IMR-90 (cell line): ENCODE measurements around the gene CDON. TPM values are rescaled to one million over a fixed set of nuclear protein-coding genes. Genes with fewer than 3 reads are reported as not detected.

Experiments used
- ATAC-seq: fragments of 200-7000 bp; cut with Tn5 transposase; 2 replicates; pipeline ENCODE4 v1.9.1; 2020; ENCODE audit warnings: low read depth, mild to moderate bottlenecking, moderate library complexity
- BruUV-seq: library from RNA; stranded (reverse); fragments of 400-500 nt; replicated peaks from 2 replicates; lab custom pipeline; 2021; lab: Mats Ljungman, UMichigan
- CTCF ChIA-PET: fragments of 300-600 bp; formaldehyde crosslinking; extraction: SDS; loops from one replicate; lab custom pipeline; 2021; ENCODE audit warnings: antibody characterized with exemption; lab: Yijun Ruan, JAX
- POLR2A ChIA-PET: fragments of 300-600 bp; sonication (Branson Sonifier 250); formaldehyde crosslinking; loops from one replicate; lab custom pipeline; 2022; ENCODE audit warnings: antibody characterized with exemption; ENCODE audit not compliant: unreplicated experiment; lab: Charles Lee
- DNase-seq: peaks from one replicate; pipeline ENCODE4 v3.0.0; 2013
- H2AFZ ChIP-seq: replicated peaks from 2 replicates; pipeline ENCODE3; 2013; ENCODE audit warnings: low read length, mild to moderate bottlenecking; ENCODE audit not compliant: poor library complexity
- H2AK5ac ChIP-seq: 2 replicates; pipeline ENCODE4 v1.6.1; 2013; ENCODE audit warnings: low read depth, low read length, inconsistent platforms
- H2AK9ac ChIP-seq: replicated peaks from 2 replicates; pipeline ENCODE3; 2013; ENCODE audit warnings: mild to moderate bottlenecking, low read depth, low read length, moderate library complexity; ENCODE audit not compliant: poor library complexity
- H2BK120ac ChIP-seq: 2 replicates; pipeline ENCODE4 v1.6.1; 2013; ENCODE audit warnings: low read depth, low read length, inconsistent platforms
- H2BK15ac ChIP-seq: 3 replicates; pipeline ENCODE4 v1.6.1; 2013; ENCODE audit warnings: low read depth, low read length, inconsistent platforms
- H2BK20ac ChIP-seq: 2 replicates; pipeline ENCODE4 v1.6.1; 2013; ENCODE audit warnings: low read depth, mild to moderate bottlenecking, inconsistent platforms, low read length, moderate library complexity
- H2BK5ac ChIP-seq: 2 replicates; pipeline ENCODE4 v1.6.1; 2013; ENCODE audit warnings: mild to moderate bottlenecking, low read depth, low read length, inconsistent platforms; ENCODE audit not compliant: poor library complexity, severe bottlenecking
- H3K14ac ChIP-seq: replicated peaks from 2 replicates; pipeline ENCODE4 v1.6.1; 2013; ENCODE audit warnings: low read depth, low read length, inconsistent platforms
- H3K18ac ChIP-seq: 2 replicates; pipeline ENCODE4 v1.6.1; 2013; ENCODE audit warnings: low read depth, low read length, control low read depth
- H3K23ac ChIP-seq: 2 replicates; pipeline ENCODE4 v1.6.1; 2013; ENCODE audit warnings: low read depth, low read length, inconsistent platforms
- H3K27ac ChIP-seq: 2 replicates; pipeline ENCODE4 v1.5.1; 2013; ENCODE audit warnings: mild to moderate bottlenecking, control low read depth, low read length; ENCODE audit not compliant: insufficient read depth
- H3K27me3 ChIP-seq: 2 replicates; pipeline ENCODE4 v1.6.1; 2013; ENCODE audit warnings: low read length; ENCODE audit not compliant: control insufficient read depth, insufficient read depth
- H3K36me3 ChIP-seq: 2 replicates; pipeline ENCODE4 v1.6.1; 2013; ENCODE audit warnings: low read length, mixed read lengths; ENCODE audit not compliant: control insufficient read depth, insufficient read depth
- H3K4ac ChIP-seq: 2 replicates; pipeline ENCODE4 v1.6.1; 2013; ENCODE audit warnings: low read depth, low read length, inconsistent platforms
- H3K4me1 ChIP-seq: 2 replicates; pipeline ENCODE4 v1.6.1; 2013; ENCODE audit warnings: low read length, mixed read lengths; ENCODE audit not compliant: control insufficient read depth, insufficient read depth
- H3K4me2 ChIP-seq: 2 replicates; pipeline ENCODE4 v1.6.1; 2013; ENCODE audit warnings: low read depth, mild to moderate bottlenecking, control low read depth, low read length, moderate library complexity
- H3K4me3 ChIP-seq: 2 replicates; pipeline ENCODE4 v1.5.1; 2013; ENCODE audit warnings: low read depth, mild to moderate bottlenecking, control low read depth, low read length, moderate library complexity; ENCODE audit not compliant: insufficient read depth
- H3K56ac ChIP-seq: 2 replicates; pipeline ENCODE4 v1.6.1; 2013; ENCODE audit warnings: low read length, inconsistent platforms; ENCODE audit not compliant: insufficient read depth; ENCODE audit errors: extremely low read depth
- H3K79me1 ChIP-seq, 2 experiments: 2 replicates each; pipeline ENCODE4 v1.6.1; 2013; ENCODE audit warnings: low read length in 2 of 2, inconsistent platforms in 1 of 2, low read depth in 1 of 2
- H3K9ac ChIP-seq: 2 replicates; pipeline ENCODE4 v1.6.1; 2013; ENCODE audit warnings: low read depth, low read length, control low read depth
- H3K9me1 ChIP-seq: 2 replicates; pipeline ENCODE4 v1.6.1; 2013; ENCODE audit warnings: low read length, inconsistent platforms; ENCODE audit not compliant: insufficient read depth
- H3K9me3 ChIP-seq: 2 replicates; pipeline ENCODE4 v1.6.1; 2013; ENCODE audit warnings: low read length; ENCODE audit not compliant: control insufficient read depth, insufficient read depth
- H4K20me1 ChIP-seq: 2 replicates; pipeline ENCODE4 v1.6.1; 2013; ENCODE audit warnings: low read length, inconsistent platforms; ENCODE audit not compliant: insufficient read depth
- H4K5ac ChIP-seq: 2 replicates; pipeline ENCODE4 v1.6.1; 2013; ENCODE audit warnings: mild to moderate bottlenecking, low read depth, low read length, control low read depth
- H4K8ac ChIP-seq, 2 experiments: 2 replicates each; pipeline ENCODE4 v1.6.1; 2013; ENCODE audit warnings: low read depth in 2 of 2, low read length in 2 of 2, control low read depth in 1 of 2, inconsistent platforms in 1 of 2
- H4K91ac ChIP-seq: 2 replicates; pipeline ENCODE4 v1.6.1; 2013; ENCODE audit warnings: low read depth, low read length, inconsistent platforms; ENCODE audit not compliant: insufficient read depth
- BHLHE40 ChIP-seq: fragments of 150-350 bp; IDR thresholded peaks from 2 replicates; pipeline ENCODE4 v1.6.1; 2016; ENCODE audit warnings: mild to moderate bottlenecking, low read depth, low read length
- CEBPB ChIP-seq: IDR thresholded peaks from 2 replicates; pipeline ENCODE4 v1.6.1; 2012; ENCODE audit warnings: low read depth, low read length, improper control_type of control experiment
- CHD1 ChIP-seq: IDR thresholded peaks from 2 replicates; pipeline ENCODE4 v1.6.1; 2012; ENCODE audit warnings: low read depth, low read length, improper control_type of control experiment
- MAFK ChIP-seq: IDR thresholded peaks from 2 replicates; pipeline ENCODE4 v1.6.1; 2012; ENCODE audit warnings: low read depth, low read length, improper control_type of control experiment
- MAZ ChIP-seq: IDR thresholded peaks from 2 replicates; pipeline ENCODE4 v1.6.1; 2012; ENCODE audit warnings: low read depth, mild to moderate bottlenecking, low read length, improper control_type of control experiment, moderate library complexity, borderline replicate concordance
- NFE2L2 ChIP-seq: fragments of 150-350 bp; IDR thresholded peaks from 2 replicates; pipeline ENCODE4 v1.6.1; 2016; ENCODE audit warnings: low read depth, mild to moderate bottlenecking, low read length
- POLR2A ChIP-seq: IDR thresholded peaks from 2 replicates; pipeline ENCODE4 v1.6.1; 2012; ENCODE audit warnings: mild to moderate bottlenecking, low read depth, low read length
- RAD21 ChIP-seq: IDR thresholded peaks from 2 replicates; pipeline ENCODE4 v1.6.1; 2012; ENCODE audit warnings: low read length, improper control_type of control experiment
- RCOR1 ChIP-seq: IDR thresholded peaks from 2 replicates; pipeline ENCODE4 v1.6.1; 2012; ENCODE audit warnings: mild to moderate bottlenecking, low read length, improper control_type of control experiment; ENCODE audit not compliant: insufficient replicate concordance
- SMC3 ChIP-seq: fragments of 150-350 bp; IDR thresholded peaks from 2 replicates; pipeline ENCODE4 v1.6.1; 2016; ENCODE audit warnings: low read depth, mild to moderate bottlenecking, antibody characterized with exemption, low read length, moderate library complexity
- whole genome bisulfite sequencing, 2 experiments: methylation state at CpG; one replicate each; pipeline versions ENCODE4 v1.1.5 to v1.1.7; 2013; ENCODE audit warnings: missing lambda C conversion rate in 2 of 2; ENCODE audit not compliant: insufficient read length in 1 of 2; ENCODE audit errors: extremely low coverage in 2 of 2; 5-methylcytosine and 5-hydroxymethylcytosine counted together
- dilution Hi-C: fragments of 300-500 bp; cut with HindIII; formaldehyde crosslinking; loops from one replicate; pipeline ENCODE4 v1.14.3; 2018; ENCODE audit warnings: low sequenced_read_pairs; ENCODE audit not compliant: unreplicated experiment
- in situ Hi-C: fragments of 300-500 bp; cut with MboI; formaldehyde crosslinking; loops from 3 replicates; pipeline ENCODE4 v1.14.3; 2019; ENCODE audit warnings: low sequenced_read_pairs, inconsistent platforms, mixed read lengths
- intact Hi-C: fragments of 100-400 bp; cut with micrococcal nuclease; formaldehyde crosslinking; loops from 2 replicates; pipeline ENCODE4 v1.10.0; 2022
- polyA plus RNA-seq, 3 experiments: library from polyadenylated mRNA; depleted of rRNA; stranded (reverse); fragments of >200 nt; gene quantifications; 2 replicates each; pipeline ENCODE4 v1.2.3, GENCODE V29; 2012; ENCODE audit warnings: low replicate concordance in 1 of 3
- total RNA-seq: library from RNA; depleted of rRNA; stranded (reverse); fragments of >200 nt; gene quantifications from 2 replicates; pipeline ENCODE4 v1.2.3, GENCODE V29; 2012
- TF ChIP-seq, protein P1 (sequence below): fragments of 150-350 bp; IDR thresholded peaks from 2 replicates; pipeline ENCODE4 v1.6.1; 2016; ENCODE audit warnings: low read depth, mild to moderate bottlenecking, low read length, moderate library complexity, borderline replicate concordance
- TF ChIP-seq, protein P2 (sequence below): fragments of 150-350 bp; IDR thresholded peaks from 2 replicates; pipeline ENCODE4 v1.6.1; 2017; ENCODE audit warnings: mild to moderate bottlenecking, antibody characterized with exemption, low read length, low read depth

CDON gene
- total and polyA plus RNA-seq, 2 of the 4 experiments (the other 2 are of a cell fraction): 1.2 to 3.8 TPM

DNA sequence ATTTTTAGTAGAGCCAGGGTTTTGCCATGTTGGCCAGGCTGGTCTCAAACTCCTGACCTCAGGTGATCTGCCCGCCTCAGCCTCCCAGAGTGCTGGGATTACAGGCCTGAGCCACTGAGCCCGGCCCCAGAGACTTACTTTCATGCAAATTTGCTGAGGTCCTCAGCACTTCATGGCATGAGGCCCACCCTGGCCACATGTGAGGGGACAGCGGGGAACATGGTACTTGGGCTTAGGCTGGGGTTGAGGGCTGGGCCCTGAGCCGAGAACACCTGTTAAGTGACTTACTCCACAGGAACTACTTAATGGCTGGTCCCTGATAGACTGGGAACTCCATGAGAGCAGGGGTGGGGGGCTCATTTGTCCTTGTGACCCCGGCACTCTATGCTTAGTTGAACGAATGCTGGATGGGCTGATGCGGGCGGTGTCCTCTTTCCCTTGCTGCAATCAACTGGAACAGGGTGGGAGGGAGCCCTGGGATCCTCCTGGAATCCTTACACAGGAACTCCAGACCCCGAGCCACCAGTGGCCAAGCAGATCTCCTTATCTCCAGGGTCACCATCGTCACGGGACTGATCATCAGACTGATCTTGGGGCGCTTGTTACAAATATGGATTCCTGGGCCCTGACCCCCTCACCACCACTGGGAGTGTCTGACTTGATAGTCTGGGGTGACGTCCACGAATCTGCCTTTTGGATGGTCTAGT is 115.8 kb downstream of the CDON start:
- Histone ChIP-seq H3K4ac (no peak overlapping the region), H2BK20ac (no peak overlapping the region), H4K8ac (no peak overlapping the region), H3K14ac (no peak overlapping the region), H4K20me1 (no peaks in the 10 kb centered on the region), H3K79me1 (no peaks in the 10 kb centered on the region), H2AK5ac (no peak overlapping the region), H3K56ac (no peak overlapping the region), H3K4me1 (no peaks in the 10 kb centered on the region), H4K91ac (no peak overlapping the region), H3K18ac (no peak overlapping the region), H3K4me3 (no peak overlapping the region), H3K36me3 (no peaks in the 10 kb centered on the region), H3K27me3 (peaks cover 12% of the 10 kb centered on the region; the same call in 1 of the 2 replicates), H2BK120ac (no peak overlapping the region), H2BK5ac (no peak overlapping the region), H2AK9ac (no peak overlapping the region), H2BK15ac (no peak overlapping the region), H3K9me1 (no peaks in the 10 kb centered on the region), H3K9ac (no peak overlapping the region; the same call in 1 of the 2 replicates), H3K27ac (no peak overlapping the region), H3K9me3 (no peaks in the 10 kb centered on the region), H3K23ac (no peak overlapping the region), H4K5ac (no peak overlapping the region), H2AFZ (no peak overlapping the region), H3K4me2 (no peak overlapping the region)
- ATAC-seq (no peak), DNase-seq (no peak)
- POLR2A ChIA-PET: no interaction called here
- dilution Hi-C loops: no loop called here
- intact Hi-C loops: no loop called here
- no TSS peak for BruUV-seq
- WGBS, 2 experiments: no CpG with 5 or more reads among the region's 14 CpGs
- in situ Hi-C loops: no loop called here
- no peak for TF ChIP-seq POLR2A
- TF ChIP-seq, protein P1, sequence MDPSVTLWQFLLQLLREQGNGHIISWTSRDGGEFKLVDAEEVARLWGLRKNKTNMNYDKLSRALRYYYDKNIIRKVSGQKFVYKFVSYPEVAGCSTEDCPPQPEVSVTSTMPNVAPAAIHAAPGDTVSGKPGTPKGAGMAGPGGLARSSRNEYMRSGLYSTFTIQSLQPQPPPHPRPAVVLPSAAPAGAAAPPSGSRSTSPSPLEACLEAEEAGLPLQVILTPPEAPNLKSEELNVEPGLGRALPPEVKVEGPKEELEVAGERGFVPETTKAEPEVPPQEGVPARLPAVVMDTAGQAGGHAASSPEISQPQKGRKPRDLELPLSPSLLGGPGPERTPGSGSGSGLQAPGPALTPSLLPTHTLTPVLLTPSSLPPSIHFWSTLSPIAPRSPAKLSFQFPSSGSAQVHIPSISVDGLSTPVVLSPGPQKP: no peak
- TF ChIP-seq MAFK: no peak
- no peak for TF ChIP-seq MAZ
- TF ChIP-seq CEBPB: no peak
- TF ChIP-seq BHLHE40: no peak
- TF ChIP-seq, protein P2, sequence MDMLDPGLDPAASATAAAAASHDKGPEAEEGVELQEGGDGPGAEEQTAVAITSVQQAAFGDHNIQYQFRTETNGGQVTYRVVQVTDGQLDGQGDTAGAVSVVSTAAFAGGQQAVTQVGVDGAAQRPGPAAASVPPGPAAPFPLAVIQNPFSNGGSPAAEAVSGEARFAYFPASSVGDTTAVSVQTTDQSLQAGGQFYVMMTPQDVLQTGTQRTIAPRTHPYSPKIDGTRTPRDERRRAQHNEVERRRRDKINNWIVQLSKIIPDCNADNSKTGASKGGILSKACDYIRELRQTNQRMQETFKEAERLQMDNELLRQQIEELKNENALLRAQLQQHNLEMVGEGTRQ: no peak
- TF ChIP-seq SMC3: no peak
- no peak for TF ChIP-seq CHD1
- no peak for TF ChIP-seq RCOR1
- no peak for TF ChIP-seq RAD21
- TF ChIP-seq NFE2L2: no peak
- CTCF ChIA-PET: no interaction called here
